Stimulated activated CD8-positive, alpha-beta memory T cell treated with anti-CD3 and anti-CD28 coated beads, Interleukin-4, amount 100 ng/mL, for 4 hours (primary cell): ENCODE results near the gene THSD7A.

Source experiments
- DNase-seq, 2 donors: peaks; one replicate each; pipeline ENCODE4 v3.0.0-alpha.2; 2020; ENCODE audit warnings: low read depth in 2 of 2, low spot score in 1 of 2

Gene THSD7A

DNA sequence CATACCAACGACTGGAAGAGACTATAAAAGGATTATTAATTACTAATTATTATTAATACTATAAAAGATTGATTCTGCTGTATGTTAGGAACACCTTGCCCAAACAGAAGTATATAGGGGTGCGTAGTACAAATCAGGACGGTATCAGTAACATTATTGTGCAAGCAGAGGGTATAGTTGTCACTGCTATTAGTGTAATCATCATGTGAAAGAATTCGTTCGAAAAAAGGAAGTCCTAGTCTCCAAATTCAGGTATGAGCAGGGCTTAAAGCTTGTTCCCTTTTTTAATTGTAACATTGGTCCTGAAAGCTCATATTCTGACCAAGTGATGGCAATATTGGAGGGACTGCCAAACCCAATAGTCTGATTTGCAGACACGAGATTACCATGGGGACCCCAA, 81.8 kb downstream of the THSD7A start:
- DNase-seq: no peak

DNA sequence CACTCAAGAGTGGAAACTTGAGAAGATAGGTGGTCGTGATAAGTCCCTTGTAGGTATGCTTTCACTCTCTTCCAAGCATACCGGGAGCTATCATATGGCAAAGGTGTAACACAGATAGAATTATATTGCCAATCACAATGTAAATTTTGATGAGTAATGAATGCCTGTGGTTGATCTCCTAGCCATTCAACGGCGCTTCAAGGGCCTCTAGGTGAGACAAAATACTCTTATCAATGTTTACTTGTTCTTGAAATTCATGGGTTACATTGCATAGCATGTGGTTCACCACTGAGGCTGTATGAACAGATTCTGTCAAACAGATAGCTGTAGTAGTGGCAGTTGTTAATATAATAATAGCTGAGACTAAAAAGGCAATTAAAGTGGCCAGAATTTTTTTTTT, 82.4 kb downstream of the THSD7A start:
- DNase-seq: no peak

DNA sequence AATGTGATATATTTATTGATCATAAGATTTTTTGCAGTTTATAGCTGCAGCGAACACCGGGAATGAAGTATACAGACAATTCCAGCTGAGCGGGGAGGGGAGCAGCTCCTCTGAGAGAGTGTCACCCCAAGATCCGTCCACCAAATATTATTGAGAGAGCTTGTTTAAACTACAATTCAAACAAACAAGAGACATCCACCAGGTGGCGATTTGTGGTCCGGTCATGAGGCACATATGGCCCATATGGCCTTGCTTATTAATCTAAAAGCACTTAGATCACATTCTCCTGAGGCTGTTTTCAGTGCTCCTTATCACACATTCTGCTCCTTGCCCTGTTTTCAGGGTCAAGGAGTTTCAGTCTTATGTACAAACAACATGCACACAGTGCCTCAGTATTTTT, 83.1 kb downstream of the THSD7A start:
- DNase-seq: no peak

DNA sequence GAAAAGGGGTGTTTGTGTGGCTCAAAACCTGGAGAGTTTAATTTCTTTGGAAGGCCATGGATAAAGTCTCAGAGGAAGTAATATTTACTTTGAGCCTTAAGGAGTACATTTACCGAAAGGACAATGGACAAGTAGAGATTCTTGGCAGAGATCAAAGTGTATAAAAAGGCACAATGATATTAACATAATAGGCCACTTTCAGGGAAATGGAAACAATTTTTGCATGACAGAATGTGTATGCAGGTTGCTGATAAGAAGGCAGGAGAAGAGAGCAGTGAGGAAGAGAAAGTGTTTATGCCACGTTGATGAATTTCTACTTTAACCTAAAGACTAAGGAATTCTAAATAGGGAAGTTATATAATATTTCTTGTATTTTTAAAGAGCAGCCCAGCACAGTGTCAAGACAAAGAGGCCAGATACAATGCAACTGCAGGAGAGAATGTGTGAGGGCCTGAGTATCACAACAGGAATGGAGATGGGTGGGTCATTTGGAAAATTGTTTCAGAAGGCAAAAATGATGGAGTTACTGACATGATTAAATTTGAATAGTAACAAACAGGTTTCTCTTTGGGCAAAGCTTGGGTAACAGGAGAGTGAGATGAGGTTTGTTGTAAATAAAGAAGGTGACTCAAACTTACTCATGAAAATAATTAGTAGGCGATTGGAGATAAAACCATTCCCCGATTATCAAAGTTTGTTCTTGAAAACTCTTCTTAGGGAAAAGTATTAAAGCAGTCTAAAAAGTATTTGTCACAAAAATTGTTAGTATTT, 84.1 kb downstream of the THSD7A start:
- DNase-seq: no peak

DNA sequence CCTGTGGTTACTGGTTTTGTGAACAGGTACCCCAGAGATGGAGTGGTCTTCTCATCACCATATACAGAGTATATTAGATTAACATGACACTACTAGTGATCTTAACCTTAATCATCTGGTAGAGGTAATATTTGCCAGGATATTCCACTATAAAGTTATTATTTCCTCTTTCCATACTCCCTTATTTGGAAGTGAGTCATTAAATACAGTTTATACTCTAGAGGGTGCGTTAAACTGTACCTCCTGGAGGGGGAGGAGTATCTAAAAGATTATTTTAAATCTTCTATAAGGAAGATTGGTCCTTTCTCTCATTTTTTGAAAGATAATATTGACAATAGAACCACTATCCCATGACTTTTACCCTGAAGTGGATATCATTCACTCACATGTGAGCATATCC, 85.4 kb downstream of the THSD7A start:
- DNase-seq: no peak

DNA sequence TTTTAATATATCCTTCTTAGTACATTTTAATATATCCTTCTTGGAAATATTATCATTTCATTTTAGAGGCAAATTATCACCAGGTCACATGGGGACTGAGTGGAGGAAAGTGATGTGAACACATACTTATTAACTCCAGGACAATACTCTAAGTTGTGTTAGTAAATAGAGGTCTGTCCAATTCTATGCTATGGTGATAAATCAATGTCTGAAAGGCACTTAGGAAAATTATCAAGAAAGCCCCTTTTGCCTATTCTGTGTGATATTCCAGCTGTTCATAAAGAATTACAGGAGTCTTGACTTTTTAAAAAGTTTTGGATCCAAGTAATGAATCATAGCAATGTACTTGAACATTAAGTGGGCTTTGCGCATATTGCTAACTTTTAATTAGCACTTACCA, 88.5 kb downstream of the THSD7A start:
- no peak for DNase-seq

DNA sequence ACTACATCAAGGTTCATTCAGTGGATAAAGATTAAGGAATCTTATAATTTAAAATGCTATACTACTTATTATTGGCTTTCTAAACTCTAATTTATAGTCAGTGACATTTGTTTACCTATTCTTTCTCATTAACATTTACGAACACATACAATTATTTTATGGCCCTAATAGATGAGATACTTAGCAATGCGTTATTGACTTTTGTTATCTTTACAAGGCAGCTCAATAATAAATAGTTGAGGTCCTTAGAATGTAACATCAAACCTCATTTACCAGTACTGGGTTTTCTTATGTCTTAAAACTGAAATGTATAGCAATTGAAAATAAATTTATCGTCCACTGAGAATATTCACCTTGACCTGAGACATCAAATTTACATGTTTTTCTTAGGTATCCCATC, 89.0 kb downstream of the THSD7A start:
- DNase-seq: no peak

DNA sequence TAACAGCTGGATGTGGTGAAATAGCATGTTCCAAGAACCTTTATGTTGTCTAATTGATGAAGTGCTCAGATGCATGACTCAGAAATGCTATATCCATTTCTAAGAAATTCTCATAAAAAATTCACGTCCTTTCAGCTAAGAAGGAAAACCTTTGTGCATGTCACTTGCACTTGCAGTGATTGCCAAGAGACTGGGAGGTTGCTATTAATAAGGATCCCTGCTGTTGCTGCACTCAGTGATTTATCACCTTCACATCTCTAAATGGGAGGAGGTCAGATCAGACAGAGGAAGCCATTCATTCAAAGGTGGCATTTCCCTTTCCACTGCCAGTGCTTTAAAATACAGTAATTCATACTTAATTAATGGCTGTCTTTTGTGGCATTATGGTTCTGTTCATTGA, 89.5 kb downstream of the THSD7A start:
- no peak for DNase-seq

DNA sequence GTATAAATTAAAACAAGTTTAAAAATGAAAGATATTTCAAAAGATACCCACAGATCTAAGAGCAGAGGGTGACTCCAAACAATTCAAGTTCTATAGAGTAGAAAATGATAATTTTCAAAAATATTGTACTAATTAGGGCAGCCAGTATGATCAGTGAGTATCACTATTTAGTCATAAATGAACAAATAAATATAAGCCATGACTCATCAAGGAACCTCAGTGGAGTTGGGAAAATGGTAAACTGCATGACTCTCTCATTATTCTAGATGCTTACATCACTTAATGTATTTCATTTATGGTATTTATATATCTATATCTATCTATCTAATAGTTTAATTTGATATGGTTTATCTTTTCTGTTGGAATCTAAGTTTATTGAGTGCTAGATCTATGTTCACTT, 94.3 kb downstream of the THSD7A start:
- DNase-seq: no peak

DNA sequence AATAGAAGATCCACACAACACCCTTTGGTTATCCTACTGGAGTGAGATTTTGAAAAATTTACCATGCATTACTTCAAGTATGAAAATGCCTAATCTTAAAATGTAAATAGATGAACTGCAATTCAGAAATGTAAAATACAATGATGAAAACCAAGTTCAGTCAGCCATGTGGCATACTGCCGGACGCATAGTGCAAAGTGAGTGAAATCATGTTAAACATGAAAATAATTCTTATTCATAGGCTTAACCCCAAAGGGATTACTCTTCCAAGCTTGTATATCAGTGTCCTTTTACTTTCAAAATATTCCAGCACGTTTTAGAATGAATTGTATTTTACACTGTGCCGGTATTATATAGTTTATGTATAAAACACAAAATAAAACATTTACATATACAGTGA, 99.8 kb downstream of the THSD7A start:
- no peak for DNase-seq

DNA sequence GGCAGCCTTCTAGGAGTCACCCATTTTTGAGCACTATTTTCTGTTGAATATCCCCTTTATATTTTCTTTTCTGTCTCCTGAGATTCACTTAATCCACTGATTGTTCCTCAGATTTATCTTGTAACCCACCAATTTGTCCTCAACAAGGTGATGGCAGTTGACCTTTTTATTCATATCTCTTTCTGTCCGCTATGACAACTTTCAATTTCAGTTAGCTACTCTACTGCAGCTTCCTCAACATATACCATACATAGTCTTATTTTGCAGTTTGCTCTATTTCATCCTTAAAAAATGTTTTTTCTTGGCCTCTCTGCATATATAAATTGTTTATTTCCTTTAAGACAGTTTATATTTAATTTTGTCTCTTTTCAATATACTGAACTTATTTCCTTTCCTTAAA, 101.3 kb downstream of the THSD7A start:
- DNase-seq: no peak

DNA sequence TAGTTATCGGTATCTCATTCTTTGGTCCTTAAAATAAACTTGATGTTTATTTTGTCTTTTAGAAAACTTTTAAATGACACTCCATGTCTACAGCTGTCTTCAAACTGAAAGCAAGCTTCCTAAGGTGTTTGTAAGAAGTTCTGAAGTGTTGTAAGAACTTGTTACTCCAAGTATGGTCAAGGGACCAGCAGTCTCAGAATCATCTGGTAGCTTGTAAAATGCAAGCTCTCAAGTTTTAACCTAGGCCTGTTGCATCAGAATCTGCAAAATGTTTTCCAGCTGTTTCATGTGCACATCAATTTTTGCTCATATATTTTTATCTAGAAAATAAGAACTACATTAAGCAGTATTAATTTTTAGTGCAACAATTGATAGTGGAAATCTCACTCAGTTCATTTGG, 104.1 kb downstream of the THSD7A start:
- DNase-seq: no peak

DNA sequence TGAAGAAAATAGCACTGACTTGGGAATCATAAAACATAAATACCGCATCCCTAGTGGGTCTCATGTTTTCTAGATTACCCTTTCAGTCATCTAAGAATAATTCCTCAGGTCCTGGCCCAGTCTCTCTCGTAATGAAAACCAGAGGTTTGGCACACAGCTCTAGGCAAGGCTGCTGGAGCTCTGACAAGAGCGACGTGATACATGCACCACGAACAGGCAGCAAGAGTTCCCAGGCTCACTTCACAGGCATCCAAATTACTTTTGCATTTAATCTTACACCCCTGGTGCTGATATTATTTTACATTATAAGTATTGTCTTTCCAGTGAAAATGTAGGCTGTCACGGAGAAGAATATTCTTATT, 105.2 kb downstream of the THSD7A start:
- DNase-seq: no peak

DNA sequence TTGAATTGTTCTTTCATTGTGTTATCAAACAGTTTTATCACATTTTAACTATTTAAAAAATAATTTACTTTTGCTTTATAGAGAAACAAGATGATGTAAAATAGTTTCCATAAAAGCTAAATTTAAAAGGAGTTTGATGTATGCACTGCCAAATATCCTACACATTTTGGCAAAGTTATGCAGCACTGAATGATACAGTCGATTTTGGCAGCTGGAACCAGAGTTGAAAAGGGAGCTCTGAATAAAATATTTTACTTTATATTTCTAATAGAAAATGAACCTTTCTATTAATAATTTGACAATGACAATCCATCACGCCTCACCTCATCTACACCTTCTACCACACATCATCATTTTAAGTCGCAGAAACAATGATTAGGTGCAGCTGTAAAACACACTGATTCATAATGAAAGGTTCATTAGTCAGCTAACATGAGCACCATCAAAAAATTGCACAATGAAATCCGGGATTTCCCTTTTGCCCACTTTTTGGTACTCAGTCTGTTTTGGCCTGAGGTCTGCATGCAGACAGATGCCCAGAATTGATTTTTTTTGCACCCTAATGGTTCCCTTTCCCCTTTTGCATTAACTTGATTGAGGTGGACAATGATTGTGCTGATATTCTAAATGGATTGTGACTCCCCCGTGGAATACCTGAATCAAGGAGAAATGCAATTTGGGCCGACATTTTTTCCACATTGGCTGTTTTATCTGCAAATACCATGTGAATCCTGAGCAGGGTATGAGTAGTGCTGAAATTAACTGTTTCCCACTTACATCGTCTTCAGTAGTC, 105.8 kb downstream of the THSD7A start:
- no peak for DNase-seq

DNA sequence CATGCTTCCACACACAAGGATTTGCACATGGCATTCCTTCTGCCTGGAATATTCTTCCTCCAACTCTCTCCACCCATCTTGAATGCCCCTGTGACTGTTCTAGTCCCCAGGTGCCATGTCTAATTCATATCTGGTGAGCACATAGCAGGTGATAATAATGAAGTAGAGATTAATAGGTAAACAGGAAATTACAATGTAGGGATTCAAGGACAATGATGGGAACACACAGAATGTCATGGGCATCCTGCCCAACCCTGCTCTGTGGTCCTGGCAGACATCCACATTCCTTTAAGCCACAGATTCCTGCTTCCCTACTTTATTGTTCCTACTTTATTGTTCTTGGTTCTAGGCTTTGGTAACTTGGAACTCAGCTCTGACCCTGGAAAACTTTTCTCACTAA, 115.8 kb downstream of the THSD7A start:
- DNase-seq: no peak

DNA sequence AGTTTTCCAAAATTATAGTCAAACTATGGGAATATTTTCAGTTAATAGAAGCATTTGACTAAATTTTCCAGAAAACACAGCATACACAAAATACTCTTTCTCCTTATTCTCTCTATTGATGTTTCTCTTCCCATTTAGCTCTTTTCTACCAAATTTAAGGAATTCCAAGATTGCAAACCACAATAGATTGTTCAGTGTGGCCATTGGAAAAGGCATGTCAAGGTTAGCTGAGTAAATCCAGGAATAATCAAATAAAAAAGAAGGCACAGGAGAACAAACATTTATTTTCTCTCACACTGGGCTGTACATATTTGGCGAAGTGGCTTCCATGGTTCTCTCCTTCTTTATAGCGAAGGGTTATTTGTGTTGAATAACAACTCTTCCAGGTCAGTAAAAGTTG, 117.3 kb downstream of the THSD7A start:
- DNase-seq: no peak

DNA sequence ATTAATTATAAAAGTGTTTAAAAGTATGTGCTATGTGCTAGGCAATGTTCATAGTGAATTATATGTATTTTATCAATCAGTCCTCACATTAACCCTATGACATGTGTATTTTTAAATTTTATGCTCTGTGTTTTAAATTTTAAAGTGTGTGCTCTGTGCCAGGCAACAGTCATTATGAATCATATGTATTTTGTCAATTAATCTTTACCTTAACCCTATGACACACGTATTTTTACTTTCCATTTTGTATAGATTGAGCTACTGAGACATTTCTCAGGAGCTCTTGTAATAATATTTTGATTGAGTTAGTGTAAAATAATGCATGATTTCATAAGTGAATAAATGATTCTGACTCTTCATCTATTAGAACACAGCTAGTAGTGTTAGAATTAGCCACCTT, 117.8 kb downstream of the THSD7A start:
- DNase-seq: no peak

DNA sequence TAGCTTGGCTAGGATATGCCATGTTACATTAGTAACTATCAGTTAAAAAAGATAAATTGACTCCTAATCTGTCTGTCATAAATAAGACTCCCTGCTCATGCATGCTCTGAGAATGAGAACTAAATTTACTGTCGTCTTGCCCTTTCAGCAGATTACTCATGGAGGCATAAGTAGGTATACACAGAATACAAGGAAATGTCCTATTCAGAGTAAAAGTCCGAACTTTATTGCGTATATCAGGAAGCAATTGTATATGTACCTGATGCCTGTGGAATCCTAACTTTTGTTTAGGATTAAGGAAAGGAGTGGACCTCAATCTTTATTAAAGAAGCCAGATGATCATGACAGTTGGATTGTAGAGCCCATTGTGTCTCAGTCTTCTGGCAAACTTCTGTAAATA, 118.6 kb downstream of the THSD7A start:
- DNase-seq: no peak

DNA sequence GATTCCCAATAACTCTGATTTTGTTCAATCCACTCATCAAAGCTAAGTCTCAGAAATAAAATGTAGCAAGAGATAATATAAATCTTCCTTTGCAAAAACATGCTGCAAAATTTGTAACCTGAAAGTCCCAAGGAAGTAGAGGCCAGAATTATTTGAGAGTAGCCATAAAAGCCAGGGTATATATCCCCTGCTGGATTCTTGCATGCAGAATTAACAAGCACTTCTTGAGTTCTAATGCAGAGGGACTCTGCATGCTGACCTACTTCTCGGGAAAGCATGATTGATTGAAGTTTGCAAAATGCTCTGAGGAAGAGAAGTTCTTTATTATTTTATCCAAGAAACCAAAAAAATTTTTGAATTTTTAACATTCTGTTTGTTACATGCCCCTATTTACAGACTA, 121.6 kb downstream of the THSD7A start:
- no peak for DNase-seq

DNA sequence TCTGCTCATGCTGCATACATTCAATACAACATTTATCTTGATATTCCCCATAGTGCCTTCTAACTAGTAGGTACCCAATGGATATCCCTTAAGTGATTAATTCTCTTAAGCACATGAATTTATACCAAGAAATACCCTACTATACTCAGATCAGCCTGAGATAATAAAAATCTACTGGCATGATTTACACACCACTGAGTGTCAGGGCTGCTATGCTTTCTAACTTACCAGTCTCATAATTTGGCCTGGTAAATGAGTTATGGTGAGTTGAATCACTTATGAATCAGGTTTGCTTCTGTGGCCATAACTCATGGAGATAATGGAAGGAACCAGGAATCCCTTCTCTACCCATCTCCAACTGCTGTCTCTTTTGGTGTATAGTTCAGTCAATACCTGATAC, 122.8 kb downstream of the THSD7A start:
- no peak for DNase-seq

DNA sequence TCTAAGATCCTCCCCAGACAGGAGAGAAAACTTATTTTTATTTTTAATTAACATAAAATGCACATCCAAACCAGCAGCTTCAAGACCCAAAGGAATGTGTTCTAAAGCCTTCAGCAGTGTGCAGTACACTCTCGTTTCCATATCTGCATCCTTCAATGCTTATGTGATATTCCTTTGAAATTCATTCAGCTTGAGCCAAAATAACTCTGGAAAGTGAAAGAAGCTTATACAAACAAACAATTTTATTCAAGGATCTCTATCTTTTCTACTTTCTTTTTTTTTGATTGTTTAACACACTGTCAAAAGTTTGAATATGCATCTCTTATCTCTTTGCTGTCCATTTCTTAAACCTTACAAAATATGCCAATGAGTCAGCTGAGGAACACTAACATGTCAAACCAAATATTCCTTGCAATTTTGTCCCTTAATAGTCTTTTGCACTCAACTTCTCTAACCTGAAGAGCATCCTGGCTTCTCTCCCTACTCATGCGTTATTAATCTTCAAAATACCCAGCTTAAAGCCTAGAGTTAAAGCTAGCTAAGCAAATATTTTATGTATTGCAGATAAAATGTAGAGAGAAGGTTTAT, 124.3 kb downstream of the THSD7A start:
- no peak for DNase-seq
